Measurements from ENCODE around the gene MAP4K3. TPM values are rescaled to one million over a fixed set of nuclear protein-coding genes. Genes with fewer than 3 reads are reported as not detected.

Gene MAP4K3
- total and polyA plus RNA-seq, 7 donors, result 8.0 to 96.8 (median 72.1) TPM

DNA sequence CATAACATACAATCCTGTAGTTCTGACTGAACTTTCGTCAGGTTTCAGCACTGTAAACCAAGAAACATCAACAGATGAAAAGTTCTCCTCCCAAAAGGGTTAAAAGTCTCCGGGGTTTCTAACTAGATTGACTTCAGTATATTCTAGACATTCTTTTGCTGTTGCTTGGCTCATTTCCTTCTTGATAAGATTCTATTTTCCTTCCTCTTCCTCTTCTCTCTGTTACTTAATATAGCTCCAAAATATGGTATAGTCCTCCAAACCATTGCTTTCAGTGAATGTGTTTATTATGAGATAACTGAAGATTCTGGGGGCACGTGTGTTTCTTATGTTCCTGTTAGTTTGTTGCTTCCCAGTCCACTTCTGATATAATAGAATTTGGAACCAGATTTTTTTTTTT, 46.4 kb upstream of the MAP4K3 start:
- Histone ChIP-seq H3K4me3 (no peak overlapping the region), H3K36me3 (no peaks in the 10 kb centered on the region), H3K4me1 (peaks cover 0 to 23% (median 11%) of the 10 kb centered on the region in 4 donors), H3K27me3 (no peaks in the 10 kb centered on the region), H3K27ac (no peak overlapping the region), H3K9me3 (no peaks in the 10 kb centered on the region)
- DNase-seq, result no peak
- intact Hi-C loops (cut with DNase I), result no loop called here
- WGBS, 2 donors, result 41 to 63% methylated on average over 3 of the region's 3 CpGs
- TF ChIP-seq POLR2AphosphoS5 (IDR thresholded peaks at IDR 0.05) (no peak), POLR2A (IDR thresholded peaks at IDR 0.05) (no peak)
- TF ChIP-seq, protein P1, sequence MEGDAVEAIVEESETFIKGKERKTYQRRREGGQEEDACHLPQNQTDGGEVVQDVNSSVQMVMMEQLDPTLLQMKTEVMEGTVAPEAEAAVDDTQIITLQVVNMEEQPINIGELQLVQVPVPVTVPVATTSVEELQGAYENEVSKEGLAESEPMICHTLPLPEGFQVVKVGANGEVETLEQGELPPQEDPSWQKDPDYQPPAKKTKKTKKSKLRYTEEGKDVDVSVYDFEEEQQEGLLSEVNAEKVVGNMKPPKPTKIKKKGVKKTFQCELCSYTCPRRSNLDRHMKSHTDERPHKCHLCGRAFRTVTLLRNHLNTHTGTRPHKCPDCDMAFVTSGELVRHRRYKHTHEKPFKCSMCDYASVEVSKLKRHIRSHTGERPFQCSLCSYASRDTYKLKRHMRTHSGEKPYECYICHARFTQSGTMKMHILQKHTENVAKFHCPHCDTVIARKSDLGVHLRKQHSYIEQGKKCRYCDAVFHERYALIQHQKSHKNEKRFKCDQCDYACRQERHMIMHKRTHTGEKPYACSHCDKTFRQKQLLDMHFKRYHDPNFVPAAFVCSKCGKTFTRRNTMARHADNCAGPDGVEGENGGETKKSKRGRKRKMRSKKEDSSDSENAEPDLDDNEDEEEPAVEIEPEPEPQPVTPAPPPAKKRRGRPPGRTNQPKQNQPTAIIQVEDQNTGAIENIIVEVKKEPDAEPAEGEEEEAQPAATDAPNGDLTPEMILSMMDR (IDR thresholded peaks at IDR 0.05), result no peak

DNA sequence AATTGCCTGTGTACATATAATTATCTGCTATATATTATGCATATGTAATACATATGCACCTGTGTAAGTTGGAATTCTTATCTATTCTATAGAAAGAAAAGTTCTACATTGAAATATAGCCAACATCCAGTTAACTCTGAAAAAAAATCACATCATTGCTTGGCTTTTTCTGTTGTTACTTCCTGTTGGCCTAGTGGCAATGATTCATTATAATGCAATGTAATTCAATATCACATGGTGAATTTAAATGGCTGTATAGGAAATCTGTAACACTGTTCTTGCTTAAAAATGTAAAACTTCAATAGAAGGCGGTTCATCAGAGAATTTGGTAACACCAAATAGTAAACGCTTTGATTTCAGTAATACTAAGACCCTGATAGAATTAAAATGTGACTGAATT, 44.5 kb upstream of the MAP4K3 start:
- Histone ChIP-seq H3K4me1 (peaks cover 0 to 11% (median 7%) of the 10 kb centered on the region in 4 donors), H3K27ac (no peak overlapping the region), H3K27me3 (no peaks in the 10 kb centered on the region), H3K36me3 (no peaks in the 10 kb centered on the region), H3K4me3 (no peak overlapping the region), H3K9me3 (no peaks in the 10 kb centered on the region)
- intact Hi-C loops (cut with DNase I), result no loop called here
- DNase-seq, result no peak
- no peak for TF ChIP-seq POLR2A (IDR thresholded peaks at IDR 0.05)
- TF ChIP-seq, protein P1 (IDR thresholded peaks at IDR 0.05), result no peak
- no peak for TF ChIP-seq EP300 (IDR thresholded peaks at IDR 0.05)
- TF ChIP-seq POLR2AphosphoS5 (IDR thresholded peaks at IDR 0.05), result no peak
- WGBS, 2 donors, result 91 to 96% methylated on average over 2 of the region's 2 CpGs

DNA sequence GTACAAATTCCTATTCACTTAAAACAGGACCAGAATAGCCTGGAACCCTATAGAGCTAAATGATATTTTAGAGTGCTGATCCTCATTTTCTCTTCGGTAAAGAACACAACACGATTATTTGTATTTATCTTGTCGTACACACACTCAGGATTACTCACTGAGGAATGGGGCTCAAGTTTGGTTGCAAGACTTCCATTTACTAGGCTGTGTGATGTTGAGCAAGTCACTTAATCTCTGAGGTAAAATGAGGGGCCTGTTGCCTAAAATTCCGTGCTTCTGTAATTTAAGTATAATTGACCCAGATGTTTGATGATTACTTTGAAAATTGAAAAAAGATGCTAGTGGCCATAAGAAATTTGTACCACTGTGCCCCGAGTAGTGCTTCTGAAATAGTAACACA, 42.6 kb upstream of the MAP4K3 start:
- no peak for DNase-seq
- Histone ChIP-seq H3K4me1 (peaks cover 0 to 9% (median 3%) of the 10 kb centered on the region in 4 donors), H3K27me3 (no peaks in the 10 kb centered on the region), H3K36me3 (no peaks in the 10 kb centered on the region), H3K4me3 (no peak overlapping the region), H3K27ac (no peak overlapping the region), H3K9me3 (no peaks in the 10 kb centered on the region)
- WGBS, 2 donors, result 88 to 94% methylated on average over 5 of the region's 5 CpGs
- intact Hi-C loops (cut with DNase I), result no loop called here
- TF ChIP-seq EP300 (IDR thresholded peaks at IDR 0.05) (no peak), POLR2AphosphoS5 (IDR thresholded peaks at IDR 0.05) (no peak), POLR2A (IDR thresholded peaks at IDR 0.05) (no peak)
- TF ChIP-seq, protein P1 (IDR thresholded peaks at IDR 0.05), result no peak

DNA sequence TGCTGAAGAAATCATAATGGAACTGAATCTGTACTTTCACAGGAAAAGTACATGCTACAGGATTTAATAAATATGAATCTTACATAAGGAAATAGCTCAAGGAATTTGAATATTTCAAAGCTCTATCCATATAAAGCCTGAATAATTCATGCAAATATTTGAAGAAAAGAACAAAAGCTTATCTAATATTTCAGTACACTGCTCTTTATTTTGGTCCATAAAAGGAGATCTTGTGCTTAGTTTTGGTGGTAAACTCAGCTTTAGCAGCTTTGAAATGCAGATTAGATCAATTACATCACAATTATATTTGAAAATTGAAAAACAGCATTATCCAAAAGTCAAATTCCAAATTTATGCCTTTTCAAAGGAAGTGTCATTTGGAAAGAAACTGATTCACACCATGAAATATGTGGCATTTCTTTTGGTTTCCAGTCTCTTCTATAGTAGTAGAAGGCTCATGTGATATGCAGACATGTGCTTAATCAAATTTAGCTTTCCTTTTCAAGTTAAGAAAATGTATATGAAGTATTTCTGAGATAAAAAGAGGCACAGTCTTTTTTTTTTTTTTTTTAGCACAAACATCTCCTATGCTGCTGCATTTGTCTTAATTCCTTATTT, 42.1 kb upstream of the MAP4K3 start:
- Histone ChIP-seq H3K9me3 (no peaks in the 10 kb centered on the region), H3K36me3 (no peaks in the 10 kb centered on the region), H3K4me3 (no peak overlapping the region), H3K27ac (no peak overlapping the region), H3K4me1 (peaks cover 0 to 3% (median 0%) of the 10 kb centered on the region in 4 donors), H3K27me3 (no peaks in the 10 kb centered on the region)
- TF ChIP-seq EP300 (IDR thresholded peaks at IDR 0.05) (no peak), POLR2A (IDR thresholded peaks at IDR 0.05) (no peak), POLR2AphosphoS5 (IDR thresholded peaks at IDR 0.05) (no peak)
- TF ChIP-seq, protein P1 (IDR thresholded peaks at IDR 0.05), result no peak
- intact Hi-C loops (cut with DNase I), result no loop called here
- DNase-seq, result no peak

DNA sequence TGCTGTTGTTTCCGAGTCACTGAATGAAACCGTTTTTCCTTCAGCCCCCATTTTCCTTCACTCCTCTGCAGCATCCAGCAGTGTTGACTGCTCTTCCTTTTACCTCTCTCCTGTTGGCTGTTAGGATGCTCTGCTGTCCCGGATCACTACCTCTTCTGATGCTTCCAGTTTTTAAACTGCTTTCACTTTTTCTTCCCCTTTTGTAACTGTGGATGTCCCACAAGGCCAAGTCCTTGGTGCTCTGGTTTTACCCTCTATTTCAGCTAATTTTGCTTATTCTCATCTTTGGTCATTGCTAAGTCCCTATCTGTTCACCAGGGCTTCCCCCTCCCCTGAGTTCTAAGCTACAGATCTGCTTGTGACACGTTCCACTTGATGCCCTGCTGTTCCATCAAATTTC, 39.4 kb upstream of the MAP4K3 start:
- H3K36me3 ChIP-seq, result no peaks in the 10 kb centered on the region
- no peaks in the 10 kb centered on the region for H3K4me1 ChIP-seq
- no peaks in the 10 kb centered on the region for H3K27me3 ChIP-seq
- intact Hi-C loops (cut with DNase I), result no loop called here
- WGBS, 2 donors, result 78 to 90% methylated on average over 4 of the region's 4 CpGs
- no peak overlapping the region for H3K4me3 ChIP-seq
- H3K9me3 ChIP-seq, result no peaks in the 10 kb centered on the region
- H3K27ac ChIP-seq, result no peak overlapping the region
- no peak for DNase-seq
- TF ChIP-seq POLR2A (IDR thresholded peaks at IDR 0.05) (no peak), POLR2AphosphoS5 (IDR thresholded peaks at IDR 0.05) (no peak), EP300 (IDR thresholded peaks at IDR 0.05) (no peak)
- TF ChIP-seq, protein P1 (IDR thresholded peaks at IDR 0.05), result no peak
